IMR-90 (cell line): ENCODE results near the gene PEX11G.

Experiments used
- BHLHE40 ChIP-seq: fragments of 150-350 bp; IDR thresholded peaks from 2 replicates; pipeline ENCODE4 v1.6.1; 2016; ENCODE audit warnings: mild to moderate bottlenecking, low read depth, low read length
- CEBPB ChIP-seq: IDR thresholded peaks from 2 replicates; pipeline ENCODE4 v1.6.1; 2012; ENCODE audit warnings: low read depth, low read length, improper control_type of control experiment
- FOS ChIP-seq: fragments of 150-350 bp; IDR thresholded peaks from 2 replicates; pipeline ENCODE4 v1.6.1; 2016; ENCODE audit warnings: low read depth, low read length
- MAFK ChIP-seq: IDR thresholded peaks from 2 replicates; pipeline ENCODE4 v1.6.1; 2012; ENCODE audit warnings: low read depth, low read length, improper control_type of control experiment
- NFE2L2 ChIP-seq: fragments of 150-350 bp; IDR thresholded peaks from 2 replicates; pipeline ENCODE4 v1.6.1; 2016; ENCODE audit warnings: low read depth, mild to moderate bottlenecking, low read length
- POLR2A ChIP-seq: IDR thresholded peaks from 2 replicates; pipeline ENCODE4 v1.6.1; 2012; ENCODE audit warnings: mild to moderate bottlenecking, low read depth, low read length
- RAD21 ChIP-seq: IDR thresholded peaks from 2 replicates; pipeline ENCODE4 v1.6.1; 2012; ENCODE audit warnings: low read length, improper control_type of control experiment
- RFX5 ChIP-seq: IDR thresholded peaks from 2 replicates; pipeline ENCODE4 v1.8.0; 2012; ENCODE audit warnings: low read depth, mild to moderate bottlenecking, low read length, moderate library complexity
- SMC3 ChIP-seq: fragments of 150-350 bp; IDR thresholded peaks from 2 replicates; pipeline ENCODE4 v1.6.1; 2016; ENCODE audit warnings: low read depth, mild to moderate bottlenecking, antibody characterized with exemption, low read length, moderate library complexity
- TF ChIP-seq, protein P1 (sequence below): fragments of 150-350 bp; IDR thresholded peaks from 2 replicates; pipeline ENCODE4 v1.6.1; 2017; ENCODE audit warnings: mild to moderate bottlenecking, antibody characterized with exemption, low read length, low read depth
- TF ChIP-seq, protein P2 (sequence below): conservative IDR thresholded peaks from 2 replicates; pipeline ENCODE4 v1.5.1; 2012; ENCODE audit warnings: mild to moderate bottlenecking, low read depth, low read length, improper control_type of control experiment
- TF ChIP-seq, protein P3 (sequence below): fragments of 150-350 bp; IDR thresholded peaks from 2 replicates; pipeline ENCODE4 v1.6.1; 2016; ENCODE audit warnings: low read depth, mild to moderate bottlenecking, low read length, moderate library complexity, borderline replicate concordance

DNA sequence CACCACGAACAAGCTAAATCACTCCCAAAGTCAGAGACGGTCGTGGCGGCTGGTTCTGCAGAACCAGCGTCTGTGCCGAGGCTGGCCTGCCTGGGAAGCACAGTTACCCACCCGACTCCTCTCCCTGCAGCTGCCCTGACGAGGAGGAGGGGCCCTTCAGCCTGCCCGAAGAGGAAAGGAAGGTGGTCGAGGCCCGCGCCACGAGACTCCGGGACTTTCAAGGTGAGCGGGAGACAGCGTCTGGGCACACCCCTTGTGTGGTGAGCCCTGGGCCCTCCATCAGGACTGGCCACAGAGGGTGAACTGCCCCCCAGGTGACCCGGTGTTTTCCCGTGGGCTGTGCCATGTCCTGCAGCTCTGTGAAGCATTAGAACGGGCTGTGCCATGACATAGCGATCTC is 29.1 kb downstream of the PEX11G start:
- TF ChIP-seq, protein P1, sequence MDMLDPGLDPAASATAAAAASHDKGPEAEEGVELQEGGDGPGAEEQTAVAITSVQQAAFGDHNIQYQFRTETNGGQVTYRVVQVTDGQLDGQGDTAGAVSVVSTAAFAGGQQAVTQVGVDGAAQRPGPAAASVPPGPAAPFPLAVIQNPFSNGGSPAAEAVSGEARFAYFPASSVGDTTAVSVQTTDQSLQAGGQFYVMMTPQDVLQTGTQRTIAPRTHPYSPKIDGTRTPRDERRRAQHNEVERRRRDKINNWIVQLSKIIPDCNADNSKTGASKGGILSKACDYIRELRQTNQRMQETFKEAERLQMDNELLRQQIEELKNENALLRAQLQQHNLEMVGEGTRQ, result no peak
- TF ChIP-seq, protein P2, sequence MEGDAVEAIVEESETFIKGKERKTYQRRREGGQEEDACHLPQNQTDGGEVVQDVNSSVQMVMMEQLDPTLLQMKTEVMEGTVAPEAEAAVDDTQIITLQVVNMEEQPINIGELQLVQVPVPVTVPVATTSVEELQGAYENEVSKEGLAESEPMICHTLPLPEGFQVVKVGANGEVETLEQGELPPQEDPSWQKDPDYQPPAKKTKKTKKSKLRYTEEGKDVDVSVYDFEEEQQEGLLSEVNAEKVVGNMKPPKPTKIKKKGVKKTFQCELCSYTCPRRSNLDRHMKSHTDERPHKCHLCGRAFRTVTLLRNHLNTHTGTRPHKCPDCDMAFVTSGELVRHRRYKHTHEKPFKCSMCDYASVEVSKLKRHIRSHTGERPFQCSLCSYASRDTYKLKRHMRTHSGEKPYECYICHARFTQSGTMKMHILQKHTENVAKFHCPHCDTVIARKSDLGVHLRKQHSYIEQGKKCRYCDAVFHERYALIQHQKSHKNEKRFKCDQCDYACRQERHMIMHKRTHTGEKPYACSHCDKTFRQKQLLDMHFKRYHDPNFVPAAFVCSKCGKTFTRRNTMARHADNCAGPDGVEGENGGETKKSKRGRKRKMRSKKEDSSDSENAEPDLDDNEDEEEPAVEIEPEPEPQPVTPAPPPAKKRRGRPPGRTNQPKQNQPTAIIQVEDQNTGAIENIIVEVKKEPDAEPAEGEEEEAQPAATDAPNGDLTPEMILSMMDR, result no peak
- no peak for TF ChIP-seq RAD21
- no peak for TF ChIP-seq CEBPB
- TF ChIP-seq SMC3, result no peak
- no peak for TF ChIP-seq FOS
- TF ChIP-seq, protein P3, sequence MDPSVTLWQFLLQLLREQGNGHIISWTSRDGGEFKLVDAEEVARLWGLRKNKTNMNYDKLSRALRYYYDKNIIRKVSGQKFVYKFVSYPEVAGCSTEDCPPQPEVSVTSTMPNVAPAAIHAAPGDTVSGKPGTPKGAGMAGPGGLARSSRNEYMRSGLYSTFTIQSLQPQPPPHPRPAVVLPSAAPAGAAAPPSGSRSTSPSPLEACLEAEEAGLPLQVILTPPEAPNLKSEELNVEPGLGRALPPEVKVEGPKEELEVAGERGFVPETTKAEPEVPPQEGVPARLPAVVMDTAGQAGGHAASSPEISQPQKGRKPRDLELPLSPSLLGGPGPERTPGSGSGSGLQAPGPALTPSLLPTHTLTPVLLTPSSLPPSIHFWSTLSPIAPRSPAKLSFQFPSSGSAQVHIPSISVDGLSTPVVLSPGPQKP, result no peak
- TF ChIP-seq NFE2L2, result no peak
- no peak for TF ChIP-seq POLR2A
- TF ChIP-seq RFX5, result no peak
- no peak for TF ChIP-seq BHLHE40
- TF ChIP-seq MAFK, result no peak
